ENCODE measurements around the gene MEGF6.

MEGF6 gene

GRCh38 chr1:3638027-3638426 is 26.7 kb upstream of the MEGF6 start:
- H3K4me3 Mint-ChIP-seq, result no peak overlapping the region
- no peak overlapping the region for H3K27ac Mint-ChIP-seq
- no peaks in the 10 kb centered on the region for H3K9me3 Mint-ChIP-seq
- no peaks in the 10 kb centered on the region for H3K4me1 Mint-ChIP-seq
- H3K36me3 Mint-ChIP-seq, result peaks cover 71% of the 10 kb centered on the region
- no peak for DNase-seq (ENCODE audit: low spot score in 2 of 2)
- ATAC-seq, result no peak

- no peak for ATAC-seq
- Mint-ChIP-seq H3K27ac (peak overlapping the region; percentile 80), H3K4me1 (no peaks in the 10 kb centered on the region), H3K9me3 (no peaks in the 10 kb centered on the region), H3K36me3 (peaks cover 69% of the 10 kb centered on the region), H3K4me3 (no peak overlapping the region)
- no peak for DNase-seq (ENCODE audit: low spot score in 2 of 2)
Observed at GRCh38 chr1:3636531-3636930, 25.2 kb upstream of the MEGF6 start.

GRCh38 chr1:3636080-3636479 is 24.8 kb upstream of the MEGF6 start:
- peaks cover 70% of the 10 kb centered on the region for H3K36me3 Mint-ChIP-seq

GRCh38 chr1:3634059-3634800 is 22.9 kb upstream of the MEGF6 start:
- Mint-ChIP-seq H3K27ac (peak overlapping the region; percentile 43), H3K4me1 (peaks cover 6% of the 10 kb centered on the region), H3K4me3 (no peak overlapping the region), H3K9me3 (no peaks in the 10 kb centered on the region), H3K36me3 (peaks cover 81% of the 10 kb centered on the region)
- no peak for ATAC-seq
- DNase-seq (ENCODE audit: low spot score in 2 of 2), result no peak

More at GRCh38 chr1:3636080-3636479, 24.8 kb upstream of the MEGF6 start:
- peak overlapping the region; percentile 80 for H3K27ac Mint-ChIP-seq
- H3K4me3 Mint-ChIP-seq, result no peak overlapping the region
- H3K9me3 Mint-ChIP-seq, result no peaks in the 10 kb centered on the region
- DNase-seq (ENCODE audit: low spot score in 2 of 2), result no peak
- no peak for ATAC-seq
- H3K4me1 Mint-ChIP-seq, result no peaks in the 10 kb centered on the region

GRCh38 chr1:3633344-3634058 is 22.2 kb upstream of the MEGF6 start:
- Mint-ChIP-seq H3K27ac (no peak overlapping the region), H3K36me3 (peaks cover 82% of the 10 kb centered on the region), H3K4me1 (peaks cover 6% of the 10 kb centered on the region), H3K9me3 (no peaks in the 10 kb centered on the region), H3K4me3 (no peak overlapping the region)
- DNase-seq (ENCODE audit: low spot score in 2 of 2) (no peak), ATAC-seq (no peak)

GRCh38 chr1:3632716-3633343 is 21.5 kb upstream of the MEGF6 start:
- no peak for ATAC-seq
- Mint-ChIP-seq H3K4me1 (peaks cover 6% of the 10 kb centered on the region), H3K27ac (no peak overlapping the region), H3K4me3 (no peak overlapping the region), H3K9me3 (no peaks in the 10 kb centered on the region), H3K36me3 (peaks cover 81% of the 10 kb centered on the region)
- no peak for DNase-seq (ENCODE audit: low spot score in 2 of 2)

GRCh38 chr1:3632298-3632697 is 21.0 kb upstream of the MEGF6 start:
- no peaks in the 10 kb centered on the region for H3K9me3 Mint-ChIP-seq
- H3K36me3 Mint-ChIP-seq, result peaks cover 81% of the 10 kb centered on the region
- DNase-seq (ENCODE audit: low spot score in 2 of 2) (no peak), ATAC-seq (no peak)
- no peak overlapping the region for H3K27ac Mint-ChIP-seq
- peaks cover 6% of the 10 kb centered on the region for H3K4me1 Mint-ChIP-seq
- no peak overlapping the region for H3K4me3 Mint-ChIP-seq

GRCh38 chr1:3631320-3632260 is 20.3 kb upstream of the MEGF6 start:
- Mint-ChIP-seq H3K4me3 (no peak overlapping the region), H3K36me3 (peaks cover 75% of the 10 kb centered on the region), H3K4me1 (peaks cover 6% of the 10 kb centered on the region), H3K27ac (no peak overlapping the region), H3K9me3 (no peaks in the 10 kb centered on the region)
- ATAC-seq (no peak), DNase-seq (ENCODE audit: low spot score in 2 of 2) (no peak)

GRCh38 chr1:3630914-3631313 is 19.6 kb upstream of the MEGF6 start:
- Mint-ChIP-seq H3K4me1 (peaks cover 10% of the 10 kb centered on the region), H3K4me3 (no peak overlapping the region)
- ATAC-seq, result no peak

GRCh38 chr1:3630161-3630611 is 18.9 kb upstream of the MEGF6 start:
- no peak for DNase-seq (ENCODE audit: low spot score in 2 of 2)
- H3K27ac Mint-ChIP-seq, result peak overlapping the region; percentile 78
- peaks cover 14% of the 10 kb centered on the region for H3K4me1 Mint-ChIP-seq
- H3K36me3 Mint-ChIP-seq, result peaks cover 61% of the 10 kb centered on the region
- H3K9me3 Mint-ChIP-seq, result no peaks in the 10 kb centered on the region
- no peak for ATAC-seq
- H3K4me3 Mint-ChIP-seq, result no peak overlapping the region

More at GRCh38 chr1:3630914-3631313, 19.6 kb upstream of the MEGF6 start:
- no peak for DNase-seq (ENCODE audit: low spot score in 2 of 2)
- Mint-ChIP-seq H3K9me3 (no peaks in the 10 kb centered on the region), H3K27ac (peak overlapping the region; percentile 78), H3K36me3 (peaks cover 68% of the 10 kb centered on the region)

- Mint-ChIP-seq H3K9me3 (no peaks in the 10 kb centered on the region), H3K4me3 (no peak overlapping the region), H3K27ac (peak overlapping the region; percentile 78), H3K36me3 (peaks cover 58% of the 10 kb centered on the region), H3K4me1 (peaks cover 14% of the 10 kb centered on the region)
- ATAC-seq (no peak), DNase-seq (ENCODE audit: low spot score in 2 of 2) (no peak)
Observed at GRCh38 chr1:3629561-3630160, 18.4 kb upstream of the MEGF6 start.

- Mint-ChIP-seq H3K27ac (no peak overlapping the region), H3K4me1 (peaks cover 26% of the 10 kb centered on the region)
- ATAC-seq, result no peak
Observed at GRCh38 chr1:3628445-3628844, 17.1 kb upstream of the MEGF6 start.

GRCh38 chr1:3627515-3628253 is 16.4 kb upstream of the MEGF6 start:
- peaks cover 48% of the 10 kb centered on the region for H3K36me3 Mint-ChIP-seq
- H3K4me3 Mint-ChIP-seq, result no peak overlapping the region
- DNase-seq (ENCODE audit: low spot score in 2 of 2), result no peak
- H3K4me1 Mint-ChIP-seq, result peaks cover 34% of the 10 kb centered on the region
- no peak for ATAC-seq
- no peaks in the 10 kb centered on the region for H3K9me3 Mint-ChIP-seq
- H3K27ac Mint-ChIP-seq, result no peak overlapping the region

More at GRCh38 chr1:3628445-3628844, 17.1 kb upstream of the MEGF6 start:
- Mint-ChIP-seq H3K4me3 (no peak overlapping the region), H3K9me3 (no peaks in the 10 kb centered on the region), H3K36me3 (peaks cover 56% of the 10 kb centered on the region)
- no peak for DNase-seq (ENCODE audit: low spot score in 2 of 2)

- no peaks in the 10 kb centered on the region for H3K9me3 Mint-ChIP-seq
- H3K4me3 Mint-ChIP-seq, result peak overlapping the region; percentile 96
- peaks cover 44% of the 10 kb centered on the region for H3K4me1 Mint-ChIP-seq
- peaks cover 38% of the 10 kb centered on the region for H3K36me3 Mint-ChIP-seq
- DNase-seq (ENCODE audit: low spot score in 2 of 2), result no peak
- no peak for ATAC-seq
- peak overlapping the region; percentile 45 for H3K27ac Mint-ChIP-seq
Observed at GRCh38 chr1:3626025-3626424, 14.7 kb upstream of the MEGF6 start.

Measured in stimulated activated effector memory CD8-positive, alpha-beta T cell treated with anti-CD3 and anti-CD28 coated beads, Interleukin-12 subunit alpha, Interleukin-12 subunit beta, amount 100 ng/mL, for 72 hours (primary cell).